NCI-H1092 treated with DMSO at 0.1 percent for 48 hours (cell line): ENCODE measurements around the gene PNMA6E.

Experiments used
- DNase-seq: peaks from one replicate; lab custom pipeline; 2025; lab: John Stamatoyannopoulos, UW

PNMA6E gene

GRCh38 chrX:153384390-153384789 lies 16.8 kb downstream of the PNMA6E start:
- no peak for DNase-seq

- DNase-seq, result no peak
Observed at GRCh38 chrX:153382563-153383482, 18.3 kb downstream of the PNMA6E start.

- peak; percentile 82 for DNase-seq
Observed at GRCh38 chrX:153381684-153382532, 19.2 kb downstream of the PNMA6E start.

GRCh38 chrX:153380691-153381090 lies 20.5 kb downstream of the PNMA6E start:
- DNase-seq, result no peak

GRCh38 chrX:153379971-153380581 lies 21.1 kb downstream of the PNMA6E start:
- DNase-seq, result no peak

- DNase-seq, result no peak
Observed at GRCh38 chrX:153379508-153379907, 21.6 kb downstream of the PNMA6E start.

GRCh38 chrX:153378607-153379006 lies 22.5 kb downstream of the PNMA6E start:
- DNase-seq, result no peak

- no peak for DNase-seq
Observed at GRCh38 chrX:153377727-153378126, 23.4 kb downstream of the PNMA6E start.

GRCh38 chrX:153375571-153375970 lies 25.6 kb downstream of the PNMA6E start:
- DNase-seq, result no peak

- DNase-seq, result no peak
Observed at GRCh38 chrX:153374426-153374825, 26.7 kb downstream of the PNMA6E start.

GRCh38 chrX:153372949-153373348 lies 28.2 kb downstream of the PNMA6E start:
- DNase-seq, result no peak

GRCh38 chrX:153371256-153371655 lies 29.9 kb downstream of the PNMA6E start:
- DNase-seq, result no peak

- DNase-seq, result no peak
Observed at GRCh38 chrX:153370293-153371055, 30.7 kb downstream of the PNMA6E start.

- no peak for DNase-seq
Observed at GRCh38 chrX:153366878-153367538, 34.1 kb downstream of the PNMA6E start.

- no peak for DNase-seq
Observed at GRCh38 chrX:153366119-153366518, 35.0 kb downstream of the PNMA6E start.

GRCh38 chrX:153365670-153366069 lies 35.5 kb downstream of the PNMA6E start:
- DNase-seq, result no peak

- no peak for DNase-seq
Observed at GRCh38 chrX:153361781-153362397, 39.3 kb downstream of the PNMA6E start.

GRCh38 chrX:153357877-153358276 lies 43.3 kb downstream of the PNMA6E start:
- DNase-seq, result no peak

- DNase-seq, result no peak
Observed at GRCh38 chrX:153353416-153353815, 47.7 kb downstream of the PNMA6E start.

GRCh38 chrX:153352858-153353257 lies 48.3 kb downstream of the PNMA6E start:
- DNase-seq, result no peak

- peak; percentile 10 for DNase-seq
Observed at GRCh38 chrX:153351981-153352380, 49.2 kb downstream of the PNMA6E start.
